ENCODE results near the gene ACSS1. TPM values are rescaled to one million over a fixed set of nuclear protein-coding genes. Genes with fewer than 3 reads are reported as not detected.

ACSS1 gene
- total RNA-seq, 4 donors from 2014 or later: 38.5 to 55.5 (median 42.2) TPM

- H3K27ac ChIP-seq: peak overlapping the region in 2 of 4 donors; percentile 50 to 74
- H3K9me3 ChIP-seq: peaks cover 0 to 12% (median 0%) of the 10 kb centered on the region in 4 donors
- H3K36me3 ChIP-seq: peaks cover 0 to 87% (median 10%) of the 10 kb centered on the region in 3 donors
- H3K4me3 ChIP-seq: no peak overlapping the region
- DNase-seq (ENCODE audit: low spot score in 2 of 2): no peak
- WGBS, 2 donors: 91 to 92% methylated on average over 15 of the region's 15 CpGs
- peaks cover 3 to 34% (median 4%) of the 10 kb centered on the region in 4 donors for H3K4me1 ChIP-seq
- TF ChIP-seq POLR2A (IDR thresholded peaks at IDR 0.05): no peak
- TF ChIP-seq CTCF (IDR thresholded peaks at IDR 0.05): no peak
- TF ChIP-seq EP300 (IDR thresholded peaks at IDR 0.05): no peak
- H3K27me3 ChIP-seq: no peaks in the 10 kb centered on the region
Measured at GRCh38 chr20:24979036-24979960, 78.6 kb downstream of the ACSS1 start.

GRCh38 chr20:24978513-24978912, 79.4 kb downstream of the ACSS1 start:
- H3K27me3 ChIP-seq: no peaks in the 10 kb centered on the region
- H3K9me3 ChIP-seq: peaks cover 0 to 12% (median 0%) of the 10 kb centered on the region in 4 donors
- H3K4me1 ChIP-seq: peaks cover 3 to 27% (median 4%) of the 10 kb centered on the region in 4 donors
- H3K4me3 ChIP-seq: no peak overlapping the region
- TF ChIP-seq CTCF (IDR thresholded peaks at IDR 0.05): no peak
- no peak for TF ChIP-seq POLR2A (IDR thresholded peaks at IDR 0.05)
- no peak for DNase-seq (ENCODE audit: low spot score in 2 of 2)
- H3K27ac ChIP-seq: peak overlapping the region in 2 of 4 donors; percentile 72 to 74
- peaks cover 0 to 86% (median 8%) of the 10 kb centered on the region in 3 donors for H3K36me3 ChIP-seq
- 58 to 69% methylated on average over 8 of the region's 8 CpGs for WGBS, 2 donors

- Histone ChIP-seq H3K27me3 (no peaks in the 10 kb centered on the region), H3K4me3 (no peak overlapping the region), H3K4me1 (peaks cover 3 to 27% (median 4%) of the 10 kb centered on the region in 4 donors), H3K9me3 (peaks cover 0 to 12% (median 0%) of the 10 kb centered on the region in 4 donors), H3K27ac (peak overlapping the region; percentile 1 to 74 (median 62)), H3K36me3 (peaks cover 0 to 89% (median 10%) of the 10 kb centered on the region in 3 donors)
- peak in 1 of 2 donors; percentile 28 for TF ChIP-seq EP300 (IDR thresholded peaks at IDR 0.05)
- no peak for TF ChIP-seq POLR2A (IDR thresholded peaks at IDR 0.05)
- no peak for DNase-seq (ENCODE audit: low spot score in 2 of 2)
- WGBS, 2 donors: 38 to 44% methylated on average over 3 of the region's 3 CpGs
Measured at GRCh38 chr20:24977797-24978196, 80.1 kb downstream of the ACSS1 start.

- no peak overlapping the region for H3K4me3 ChIP-seq
- H3K36me3 ChIP-seq: peaks cover 0 to 90% (median 13%) of the 10 kb centered on the region in 3 donors
- TF ChIP-seq EP300 (IDR thresholded peaks at IDR 0.05) (no peak), CTCF (IDR thresholded peaks at IDR 0.05) (no peak)
- peaks cover 3 to 24% (median 4%) of the 10 kb centered on the region in 4 donors for H3K4me1 ChIP-seq
- WGBS, 2 donors: 83 to 93% methylated on average over 1 of the region's 1 CpG
- DNase-seq (ENCODE audit: low spot score in 2 of 2): no peak
- H3K9me3 ChIP-seq: peaks cover 0 to 12% (median 0%) of the 10 kb centered on the region in 4 donors
- H3K27ac ChIP-seq: peak overlapping the region; percentile 1 to 74 (median 62)
- no peaks in the 10 kb centered on the region for H3K27me3 ChIP-seq
Measured at GRCh38 chr20:24977336-24977735, 80.6 kb downstream of the ACSS1 start.

- H3K9me3 ChIP-seq: peaks cover 0 to 12% (median 0%) of the 10 kb centered on the region in 4 donors
- no peak overlapping the region for H3K4me3 ChIP-seq
- no peaks in the 10 kb centered on the region for H3K27me3 ChIP-seq
- H3K27ac ChIP-seq: no peak overlapping the region
- TF ChIP-seq POLR2A (IDR thresholded peaks at IDR 0.05) (no peak), EP300 (IDR thresholded peaks at IDR 0.05) (no peak), CTCF (IDR thresholded peaks at IDR 0.05) (no peak)
- peaks cover 0 to 2% (median 0%) of the 10 kb centered on the region in 4 donors for H3K4me1 ChIP-seq
- WGBS, 2 donors: 100% methylated on average over 1 to 2 of the region's 2 CpGs
- no peak for DNase-seq (ENCODE audit: low spot score in 2 of 2)
- H3K36me3 ChIP-seq: peaks cover 0 to 90% (median 35%) of the 10 kb centered on the region in 3 donors
Measured at GRCh38 chr20:24972341-24972740, 85.6 kb downstream of the ACSS1 start.

Data from tibial nerve (tissue), 4 donors.